ENCODE measurements around the gene ACTN2. TPM values are rescaled to one million over a fixed set of nuclear protein-coding genes. Genes with fewer than 3 reads are reported as not detected.

ACTN2 gene
- total RNA-seq, 1 donor from 2014 or later: 10.5 TPM

GRCh38 chr1:236810018-236810417 is 123.7 kb downstream of the ACTN2 start:
- intact Hi-C loops (cut with DNase I): no loop called here
- peaks cover 33 to 65% of the 10 kb centered on the region in 2 donors for H3K36me3 ChIP-seq

GRCh38 chr1:236812334-236813030 is 126.2 kb downstream of the ACTN2 start:
- Histone ChIP-seq H3K4me1 (no peaks in the 10 kb centered on the region), H3K36me3 (peaks cover 43 to 76% of the 10 kb centered on the region in 2 donors), H3K4me3 (no peak overlapping the region), H3K27ac (no peak overlapping the region), H3K27me3 (no peaks in the 10 kb centered on the region), H3K9me3 (no peaks in the 10 kb centered on the region)
- DNase-seq (ENCODE audit: low spot score in 2 of 2): no peak
- intact Hi-C loops (cut with DNase I): no loop called here
- no peak for TF ChIP-seq CTCF (IDR thresholded peaks at IDR 0.05)

More at GRCh38 chr1:236810018-236810417, 123.7 kb downstream of the ACTN2 start:
- Histone ChIP-seq H3K9me3 (no peaks in the 10 kb centered on the region), H3K4me1 (no peaks in the 10 kb centered on the region), H3K27ac (no peak overlapping the region), H3K27me3 (no peaks in the 10 kb centered on the region), H3K4me3 (no peak overlapping the region)
- DNase-seq (ENCODE audit: low spot score in 2 of 2): no peak
- TF ChIP-seq CTCF (IDR thresholded peaks at IDR 0.05): no peak

Other genes with a start within 250 kb of the ACTN2 start
- 45.8 TPM for gene LGALS8, start 162.5 kb upstream of the ACTN2 start, total RNA-seq
- gene HEATR1, start 82.0 kb upstream of the ACTN2 start, total RNA-seq: 14.2 TPM
- gene MTR, start 108.8 kb downstream of the ACTN2 start, total RNA-seq: 36.1 TPM

Data from ascending aorta (tissue), 2 donors.